BJ (cell line): ENCODE data around the gene JAM3. TPM values are rescaled to one million over a fixed set of nuclear protein-coding genes. Genes with fewer than 3 reads are reported as not detected.

Experiments
- CTCF ChIA-PET: fragments of 350-600 bp; formaldehyde crosslinking; extraction: SDS; loops from one replicate; lab custom pipeline; 2021; ENCODE audit warnings: antibody characterized with exemption, inconsistent platforms; lab: Yijun Ruan, JAX
- POLR2A ChIA-PET: fragments of 300-600 bp; sonication (Branson Sonifier 250); formaldehyde crosslinking; extraction: SDS; loops from one replicate; lab custom pipeline; 2021; ENCODE audit warnings: antibody characterized with exemption; lab: Charles Lee
- DNase-seq: peaks from one replicate; pipeline ENCODE4 v3.0.0-alpha.2; 2011; ENCODE audit warnings: low read depth
- H3K27me3 ChIP-seq: 2 replicates; pipeline ENCODE4 v1.6.0; 2011; ENCODE audit warnings: low read length; ENCODE audit not compliant: control insufficient read depth, insufficient read depth
- H3K36me3 ChIP-seq: 2 replicates; pipeline ENCODE4 v1.5.1; 2011; ENCODE audit warnings: low read length; ENCODE audit not compliant: control insufficient read depth, insufficient read depth
- H3K4me3 ChIP-seq: 2 replicates; pipeline ENCODE4 v1.5.1; 2011; ENCODE audit warnings: low read depth, mild to moderate bottlenecking, control low read depth, low read length
- polyA plus RNA-seq: library from polyadenylated mRNA; depleted of rRNA; stranded (reverse); fragments of >200 nt; gene quantifications from 2 replicates; pipeline ENCODE4 v1.2.3, GENCODE V29; 2011
- TF ChIP-seq, protein P1 (sequence below): IDR thresholded peaks from 2 replicates; pipeline ENCODE4 v1.5.1; 2011; ENCODE audit warnings: low read depth, mild to moderate bottlenecking, control low read depth, inconsistent platforms, low read length, moderate library complexity; ENCODE audit not compliant: insufficient read depth

JAM3 gene
- polyA plus RNA-seq, 1 experiment, result 42.3 TPM

GRCh38 chr11:134164490-134165370 lies 95.9 kb downstream of the JAM3 start:
- no peak for DNase-seq
- CTCF ChIA-PET, result interaction anchor here (1.2 to 2.5 kb wide), 4 partner anchors 9 to 24 kb away, joined by 3 to 8 read pairs (median 4); no protein-coding TSS in a partner anchor
- H3K36me3 ChIP-seq, result peaks cover 10% of the 10 kb centered on the region
- POLR2A ChIA-PET, result no interaction called here
- H3K27me3 ChIP-seq, result no peaks in the 10 kb centered on the region
- TF ChIP-seq, protein P1, sequence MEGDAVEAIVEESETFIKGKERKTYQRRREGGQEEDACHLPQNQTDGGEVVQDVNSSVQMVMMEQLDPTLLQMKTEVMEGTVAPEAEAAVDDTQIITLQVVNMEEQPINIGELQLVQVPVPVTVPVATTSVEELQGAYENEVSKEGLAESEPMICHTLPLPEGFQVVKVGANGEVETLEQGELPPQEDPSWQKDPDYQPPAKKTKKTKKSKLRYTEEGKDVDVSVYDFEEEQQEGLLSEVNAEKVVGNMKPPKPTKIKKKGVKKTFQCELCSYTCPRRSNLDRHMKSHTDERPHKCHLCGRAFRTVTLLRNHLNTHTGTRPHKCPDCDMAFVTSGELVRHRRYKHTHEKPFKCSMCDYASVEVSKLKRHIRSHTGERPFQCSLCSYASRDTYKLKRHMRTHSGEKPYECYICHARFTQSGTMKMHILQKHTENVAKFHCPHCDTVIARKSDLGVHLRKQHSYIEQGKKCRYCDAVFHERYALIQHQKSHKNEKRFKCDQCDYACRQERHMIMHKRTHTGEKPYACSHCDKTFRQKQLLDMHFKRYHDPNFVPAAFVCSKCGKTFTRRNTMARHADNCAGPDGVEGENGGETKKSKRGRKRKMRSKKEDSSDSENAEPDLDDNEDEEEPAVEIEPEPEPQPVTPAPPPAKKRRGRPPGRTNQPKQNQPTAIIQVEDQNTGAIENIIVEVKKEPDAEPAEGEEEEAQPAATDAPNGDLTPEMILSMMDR, result no peak
- H3K4me3 ChIP-seq, result no peak overlapping the region

GRCh38 chr11:134170177-134170918 lies 101.5 kb downstream of the JAM3 start:
- H3K27me3 ChIP-seq, result no peaks in the 10 kb centered on the region
- ChIA-PET POLR2A (no interaction called here), CTCF (interaction anchor here (1.0 to 1.3 kb wide), 4 partner anchors 9 to 30 kb away, joined by 3 to 5 read pairs (median 3); no protein-coding TSS in a partner anchor)
- no peak overlapping the region for H3K4me3 ChIP-seq
- H3K36me3 ChIP-seq, result peaks cover 4% of the 10 kb centered on the region
- no peak for DNase-seq
- TF ChIP-seq, protein P1, result no peak

DNA sequence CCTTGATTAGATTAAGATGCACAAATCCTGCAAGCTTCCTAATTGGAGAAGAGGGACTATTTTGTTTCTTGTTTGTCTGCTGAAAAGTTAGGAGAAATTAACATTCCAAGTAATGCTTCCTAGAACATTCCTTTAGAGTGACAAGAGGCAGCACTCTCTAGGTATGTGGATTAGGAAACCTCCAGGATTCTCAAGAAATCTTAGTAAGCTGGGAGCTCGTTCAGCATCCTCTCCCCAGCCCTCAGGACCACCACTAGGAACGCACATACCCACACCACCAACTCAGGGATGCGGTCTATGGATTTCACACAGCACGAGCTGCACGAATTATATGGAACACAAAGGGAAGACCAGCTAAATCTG lies 102.0 kb downstream of the JAM3 start:
- TF ChIP-seq, protein P1, result no peak
- Histone ChIP-seq H3K4me3 (no peak overlapping the region), H3K27me3 (no peaks in the 10 kb centered on the region), H3K36me3 (peaks cover 4% of the 10 kb centered on the region; the same call in 1 of the 2 replicates)
- POLR2A ChIA-PET, result no interaction called here
- CTCF ChIA-PET, result no interaction called here
- DNase-seq, result peak; percentile 15

DNA sequence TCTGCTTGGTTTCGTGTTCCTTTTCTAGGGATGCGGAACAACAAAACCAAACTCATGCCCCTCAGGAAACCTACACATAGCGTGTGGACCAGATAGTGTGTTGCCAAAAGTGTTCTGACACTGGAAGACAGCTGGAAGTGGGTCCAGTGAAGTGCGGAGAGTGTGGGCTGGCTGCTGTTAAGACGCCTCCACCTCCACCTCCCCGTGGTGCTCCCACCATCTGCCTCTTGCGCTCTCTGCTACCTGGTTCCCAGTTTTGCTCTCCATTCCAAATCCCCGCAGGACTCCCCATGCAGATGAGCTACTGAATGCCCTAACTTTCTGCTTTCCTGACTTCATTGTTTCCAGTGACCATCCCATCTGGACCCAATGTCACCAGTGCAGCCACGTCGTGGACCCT lies 103.1 kb downstream of the JAM3 start:
- CTCF ChIA-PET, result no interaction called here
- no peak overlapping the region for H3K4me3 ChIP-seq
- peaks cover 5% of the 10 kb centered on the region for H3K36me3 ChIP-seq
- DNase-seq, result no peak
- H3K27me3 ChIP-seq, result no peaks in the 10 kb centered on the region
- TF ChIP-seq, protein P1, result no peak
- POLR2A ChIA-PET, result no interaction called here

GRCh38 chr11:134173296-134173695 lies 104.4 kb downstream of the JAM3 start:
- Histone ChIP-seq H3K4me3 (no peak overlapping the region), H3K27me3 (no peaks in the 10 kb centered on the region), H3K36me3 (peaks cover 5% of the 10 kb centered on the region)
- ChIA-PET POLR2A (no interaction called here), CTCF (interaction anchor here (0.7 kb wide), 1 partner anchor 8 kb away, joined by 5 read pairs; no protein-coding TSS in a partner anchor)
- no peak for DNase-seq
- TF ChIP-seq, protein P1, result no peak
